Hepatocyte (in vitro differentiated cells): ENCODE data around the gene ENTR1.

Source experiments
- CTCF ChIP-seq: fragments of 200-600 bp; sonication (generic); IDR thresholded peaks from 2 replicates; pipeline ENCODE4 v1.5.1; 2016; ENCODE audit warnings: antibody characterized with exemption, mild to moderate bottlenecking; ENCODE audit not compliant: poor library complexity
- EZH2 ChIP-seq: fragments of 200-600 bp; sonication (generic); IDR thresholded peaks from 2 replicates; pipeline ENCODE4 v1.6.1; 2016; ENCODE audit warnings: antibody characterized with exemption, mild to moderate bottlenecking, borderline replicate concordance

GRCh38 chr9:136431782-136432350 is 21.5 kb upstream of the ENTR1 start:
- no peak for TF ChIP-seq CTCF
- no peak for TF ChIP-seq EZH2
